Keratinocyte (primary cell): Measurements from ENCODE around the gene NFKBIZ. TPM values are rescaled to one million over a fixed set of nuclear protein-coding genes. Genes with fewer than 3 reads are reported as not detected.

Experiments used
- DNase-seq: peaks from one replicate; pipeline ENCODE4 v3.0.0-alpha.2; 2011; ENCODE audit warnings: low read depth, missing footprints, low spot score
- FAIRE-seq: peaks from 2 replicates; lab custom pipeline; 2011; peaks lifted over from hg19 to GRCh38; lab: Jason Lieb, UNC
- H2AFZ ChIP-seq: 2 replicates; pipeline ENCODE4 v1.6.0; 2012; ENCODE audit warnings: low read length, control low read depth, inconsistent platforms; ENCODE audit not compliant: control insufficient read depth
- H3K27ac ChIP-seq: 2 replicates; pipeline ENCODE4 v1.5.1; 2011; ENCODE audit warnings: low read length; ENCODE audit not compliant: control insufficient read depth, insufficient read depth
- H3K27me3 ChIP-seq: 3 replicates; pipeline ENCODE4 v1.6.0; 2011; ENCODE audit warnings: low read length; ENCODE audit not compliant: control insufficient read depth, insufficient read depth; ENCODE audit errors: extremely low read depth
- H3K36me3 ChIP-seq, 2 experiments: 2 replicates in 1 of 2; 3 replicates in 1 of 2; pipeline ENCODE4 v1.5.1; 2011; ENCODE audit warnings: low read length in 2 of 2, mild to moderate bottlenecking in 1 of 2; ENCODE audit not compliant: control insufficient read depth in 2 of 2, insufficient read depth in 2 of 2; ENCODE audit errors: extremely low read depth in 1 of 2
- H3K4me1 ChIP-seq: 3 replicates; pipeline ENCODE4 v1.5.1; 2011; ENCODE audit warnings: low read length; ENCODE audit not compliant: control insufficient read depth, insufficient read depth; ENCODE audit errors: extremely low read depth
- H3K4me2 ChIP-seq: 3 replicates; pipeline ENCODE4 v1.6.0; 2011; ENCODE audit warnings: low read depth, low read length; ENCODE audit not compliant: control insufficient read depth, insufficient read depth; ENCODE audit errors: extremely low read depth
- H3K4me3 ChIP-seq, 3 experiments: fragments of 200-600 bp in 1 of 3; sonication (generic) in 1 of 3; 2 replicates in 2 of 3; 3 replicates in 1 of 3; pipeline ENCODE4 v1.5.1; 2011 to 2016; ENCODE audit warnings: low read length in 3 of 3, mild to moderate bottlenecking in 3 of 3, control low read depth in 2 of 3, inconsistent platforms in 1 of 3, low read depth in 1 of 3, mixed read lengths in 1 of 3, mixed run types in 1 of 3, moderate library complexity in 1 of 3; ENCODE audit not compliant: control insufficient read depth in 2 of 3, insufficient read depth in 2 of 3; ENCODE audit errors: extremely low read depth in 1 of 3
- H3K79me2 ChIP-seq: 2 replicates; pipeline ENCODE4 v1.6.0; 2012; ENCODE audit warnings: low read length; ENCODE audit not compliant: control insufficient read depth, insufficient read depth
- H3K9ac ChIP-seq: 3 replicates; pipeline ENCODE4 v1.6.0; 2011; ENCODE audit warnings: low read length; ENCODE audit not compliant: control insufficient read depth, insufficient read depth; ENCODE audit errors: extremely low read depth
- H3K9me1 ChIP-seq: 3 replicates; pipeline ENCODE4 v1.6.0; 2011; ENCODE audit warnings: low read length; ENCODE audit not compliant: control insufficient read depth, insufficient read depth; ENCODE audit errors: extremely low read depth
- H3K9me3 ChIP-seq: 2 replicates; pipeline ENCODE4 v1.5.1; 2012; ENCODE audit warnings: low read depth, low read length; ENCODE audit not compliant: control insufficient read depth
- H4K20me1 ChIP-seq: 3 replicates; pipeline ENCODE4 v1.6.0; 2011; ENCODE audit warnings: low read length; ENCODE audit not compliant: control insufficient read depth, insufficient read depth; ENCODE audit errors: extremely low read depth
- EZH2 ChIP-seq: IDR thresholded peaks from one replicate; pipeline ENCODE4 v1.6.1; 2012; ENCODE audit warnings: inconsistent platforms, mild to moderate bottlenecking, low read length, moderate library complexity
- dilution Hi-C: fragments of 300-500 bp; cut with MboI; formaldehyde crosslinking; loops from one replicate; pipeline ENCODE4 v1.7.0; 2020; ENCODE audit warnings: low sequenced_read_pairs; ENCODE audit not compliant: extremely low pct_ligation_motif_present
- polyA plus RNA-seq, 5 experiments: library from polyadenylated mRNA; depleted of rRNA in 3 of 5; stranded (reverse) in 3 of 5; stranded (forward) in 1 of 5; unstranded in 1 of 5; fragments of >200 nt; gene quantifications; 1 replicate in 1 of 5; 2 replicates in 3 of 5; 3 replicates in 1 of 5; pipeline versions ENCODE4 v1.2.1 to v1.2.3, GENCODE V29; 2011 to 2012; ENCODE audit warnings: missing spikeins in 2 of 5, low read depth in 1 of 5, low replicate concordance in 1 of 5
- TF ChIP-seq, protein P1 (sequence below), 3 experiments: IDR thresholded peaks in 1 of 3; conservative IDR thresholded peaks in 1 of 3; optimal IDR thresholded peaks in 1 of 3; 2 replicates in 2 of 3; 3 replicates in 1 of 3; pipeline versions ENCODE3 to v1.5.1; 2011; ENCODE audit warnings: low read length in 3 of 3, mild to moderate bottlenecking in 3 of 3, moderate library complexity in 2 of 3, control low read depth in 1 of 3, inconsistent platforms in 1 of 3; ENCODE audit not compliant: insufficient read depth in 2 of 3; ENCODE audit errors: extremely low read depth in 1 of 3

The NFKBIZ gene
- polyA plus RNA-seq, 1 donor (not counting 4 experiments of a cell fraction or from before 2014, with no cell fraction given) = 88.9 TPM

DNA sequence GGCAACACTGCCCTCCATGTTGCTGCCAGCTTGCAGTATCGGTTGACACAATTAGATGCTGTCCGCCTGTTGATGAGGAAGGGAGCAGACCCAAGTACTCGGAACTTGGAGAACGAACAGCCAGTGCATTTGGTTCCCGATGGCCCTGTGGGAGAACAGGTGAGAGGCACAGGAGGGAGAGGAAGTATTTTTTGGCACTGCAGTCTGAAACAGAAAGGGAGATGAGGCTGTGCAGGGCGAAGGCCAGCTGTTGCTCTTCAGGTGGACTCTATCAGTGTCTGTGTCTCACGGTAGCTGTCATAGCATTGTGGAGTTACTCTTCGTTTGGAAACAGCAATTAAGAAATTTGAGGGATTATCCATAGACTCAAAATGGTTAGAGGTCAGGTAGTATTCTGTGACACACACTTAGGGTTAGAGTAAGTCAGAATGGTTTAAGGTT, 8.0 kb downstream of the NFKBIZ start:
- DNase-seq (no peak), FAIRE-seq (peak; percentile 66)
- Histone ChIP-seq H3K36me3 (peaks cover 37 to 47% of the 10 kb centered on the region in 2 experiments), H3K79me2 (peaks cover 20% of the 10 kb centered on the region), H2AFZ (no peak overlapping the region), H3K27me3 (no peaks in the 10 kb centered on the region), H3K4me3 (no peak overlapping the region), H4K20me1 (peaks cover 2% of the 10 kb centered on the region), H3K27ac (peak overlapping the region; percentile 6), H3K9me3 (no peaks in the 10 kb centered on the region), H3K4me1 (peaks cover 11% of the 10 kb centered on the region), H3K9ac (no peak overlapping the region), H3K9me1 (peaks cover 3% of the 10 kb centered on the region), H3K4me2 (peak overlapping the region; percentile 12)
- dilution Hi-C loops = no loop called here
- TF ChIP-seq, protein P1, sequence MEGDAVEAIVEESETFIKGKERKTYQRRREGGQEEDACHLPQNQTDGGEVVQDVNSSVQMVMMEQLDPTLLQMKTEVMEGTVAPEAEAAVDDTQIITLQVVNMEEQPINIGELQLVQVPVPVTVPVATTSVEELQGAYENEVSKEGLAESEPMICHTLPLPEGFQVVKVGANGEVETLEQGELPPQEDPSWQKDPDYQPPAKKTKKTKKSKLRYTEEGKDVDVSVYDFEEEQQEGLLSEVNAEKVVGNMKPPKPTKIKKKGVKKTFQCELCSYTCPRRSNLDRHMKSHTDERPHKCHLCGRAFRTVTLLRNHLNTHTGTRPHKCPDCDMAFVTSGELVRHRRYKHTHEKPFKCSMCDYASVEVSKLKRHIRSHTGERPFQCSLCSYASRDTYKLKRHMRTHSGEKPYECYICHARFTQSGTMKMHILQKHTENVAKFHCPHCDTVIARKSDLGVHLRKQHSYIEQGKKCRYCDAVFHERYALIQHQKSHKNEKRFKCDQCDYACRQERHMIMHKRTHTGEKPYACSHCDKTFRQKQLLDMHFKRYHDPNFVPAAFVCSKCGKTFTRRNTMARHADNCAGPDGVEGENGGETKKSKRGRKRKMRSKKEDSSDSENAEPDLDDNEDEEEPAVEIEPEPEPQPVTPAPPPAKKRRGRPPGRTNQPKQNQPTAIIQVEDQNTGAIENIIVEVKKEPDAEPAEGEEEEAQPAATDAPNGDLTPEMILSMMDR (optimal IDR thresholded peaks at IDR 0.05 in 1 of 3, IDR thresholded peaks at IDR 0.05 in 1 of 3, conservative IDR thresholded peaks at IDR 0.05 in 1 of 3; ENCODE audit: extremely low read depth in 1 of 3, insufficient read depth in 2 of 3, low read length in 3 of 3) = no peak
- no peak for TF ChIP-seq EZH2

DNA sequence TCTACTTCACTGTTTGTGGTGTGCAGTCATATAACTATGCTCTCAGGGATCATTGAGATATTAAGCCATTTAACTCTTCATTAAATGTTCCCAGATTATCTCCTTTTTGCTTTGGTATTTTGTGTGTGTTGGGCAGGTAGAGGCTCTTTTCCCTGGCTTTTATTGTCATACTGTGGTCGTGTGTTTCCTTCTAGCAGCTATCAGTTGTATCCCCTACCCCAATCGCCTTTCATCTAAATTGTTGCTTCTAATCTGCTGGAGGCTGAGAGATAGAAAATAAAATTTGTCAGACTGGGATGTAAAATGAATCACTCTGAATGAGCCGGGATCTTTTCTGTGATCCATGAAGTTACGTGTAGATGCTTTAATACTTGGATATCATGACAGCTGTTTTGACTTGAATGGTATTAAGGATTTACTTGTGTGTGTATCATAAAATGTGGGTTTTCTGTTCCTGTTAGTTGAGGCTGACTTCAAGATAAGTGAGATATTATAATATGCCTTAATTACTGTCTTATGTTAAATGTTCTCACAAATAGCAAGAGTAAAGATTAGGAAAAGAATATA, 9.2 kb downstream of the NFKBIZ start:
- H3K9ac ChIP-seq = no peak overlapping the region
- no peaks in the 10 kb centered on the region for H3K27me3 ChIP-seq
- TF ChIP-seq, protein P1 (optimal IDR thresholded peaks at IDR 0.05 in 1 of 3, IDR thresholded peaks at IDR 0.05 in 1 of 3, conservative IDR thresholded peaks at IDR 0.05 in 1 of 3; ENCODE audit: extremely low read depth in 1 of 3, insufficient read depth in 2 of 3, low read length in 3 of 3) = no peak
- TF ChIP-seq EZH2 = no peak
- no peak for FAIRE-seq
- dilution Hi-C loops = no loop called here
- H3K9me3 ChIP-seq = no peaks in the 10 kb centered on the region
- peaks cover 4% of the 10 kb centered on the region for H3K4me1 ChIP-seq
- peaks cover 29 to 36% of the 10 kb centered on the region in 2 experiments for H3K36me3 ChIP-seq
- no peak for DNase-seq
- H3K27ac ChIP-seq = no peak overlapping the region
- no peak overlapping the region for H2AFZ ChIP-seq
- H4K20me1 ChIP-seq = no peaks in the 10 kb centered on the region
- peaks cover 8% of the 10 kb centered on the region for H3K79me2 ChIP-seq
- H3K4me3 ChIP-seq = no peak overlapping the region
- H3K4me2 ChIP-seq = no peak overlapping the region
- no peaks in the 10 kb centered on the region for H3K9me1 ChIP-seq
